Femur (tissue), 1 donor: ENCODE data around the gene ST6GALNAC4.

Experiments used
- DNase-seq: peaks from one replicate; pipeline ENCODE4 v3.0.0-alpha.2; 2017

The ST6GALNAC4 gene

DNA sequence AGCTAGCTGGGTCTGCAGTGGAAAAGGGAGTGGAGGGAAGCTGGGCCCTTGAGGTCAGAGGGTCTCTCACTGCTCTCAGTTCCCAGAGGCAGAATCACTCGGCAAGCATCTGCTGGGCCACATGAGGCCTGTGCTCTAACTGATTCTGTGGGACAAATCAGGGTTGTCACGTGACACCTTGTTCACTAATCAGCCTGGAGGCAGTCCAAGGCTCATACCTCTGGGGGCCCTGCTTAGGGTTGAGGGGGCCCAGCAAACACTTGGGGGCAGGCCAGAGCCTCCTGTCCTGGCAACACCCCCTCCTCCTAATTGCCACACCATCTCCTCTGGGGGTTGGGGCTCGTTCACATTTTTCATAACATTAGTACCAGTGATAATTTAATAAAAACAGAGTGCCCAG, 29.9 kb upstream of the ST6GALNAC4 start:
- no peak for DNase-seq

DNA sequence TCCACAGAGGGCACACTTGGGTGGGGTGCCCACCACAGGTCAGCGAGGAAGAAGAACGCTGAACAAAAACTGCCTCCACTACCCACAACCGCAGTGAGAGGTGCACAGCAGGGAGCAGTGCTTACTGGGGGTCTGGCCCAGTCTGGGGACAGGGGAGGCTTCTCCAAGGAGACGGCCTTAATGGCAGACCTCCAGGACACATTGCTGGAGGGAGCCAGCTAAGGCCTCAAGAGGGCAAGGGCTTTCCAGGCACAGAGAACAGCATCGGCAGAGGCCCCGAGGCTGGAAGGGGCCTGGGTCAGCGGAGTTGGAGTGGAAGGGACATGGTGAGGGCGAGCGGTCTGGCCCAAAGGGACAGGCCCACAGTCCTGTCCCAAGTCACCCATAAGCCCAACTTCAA, 29.1 kb upstream of the ST6GALNAC4 start:
- no peak for DNase-seq

- DNase-seq: no peak
Observed at GRCh38 chr9:127945338-127945737, 28.5 kb upstream of the ST6GALNAC4 start.

DNA sequence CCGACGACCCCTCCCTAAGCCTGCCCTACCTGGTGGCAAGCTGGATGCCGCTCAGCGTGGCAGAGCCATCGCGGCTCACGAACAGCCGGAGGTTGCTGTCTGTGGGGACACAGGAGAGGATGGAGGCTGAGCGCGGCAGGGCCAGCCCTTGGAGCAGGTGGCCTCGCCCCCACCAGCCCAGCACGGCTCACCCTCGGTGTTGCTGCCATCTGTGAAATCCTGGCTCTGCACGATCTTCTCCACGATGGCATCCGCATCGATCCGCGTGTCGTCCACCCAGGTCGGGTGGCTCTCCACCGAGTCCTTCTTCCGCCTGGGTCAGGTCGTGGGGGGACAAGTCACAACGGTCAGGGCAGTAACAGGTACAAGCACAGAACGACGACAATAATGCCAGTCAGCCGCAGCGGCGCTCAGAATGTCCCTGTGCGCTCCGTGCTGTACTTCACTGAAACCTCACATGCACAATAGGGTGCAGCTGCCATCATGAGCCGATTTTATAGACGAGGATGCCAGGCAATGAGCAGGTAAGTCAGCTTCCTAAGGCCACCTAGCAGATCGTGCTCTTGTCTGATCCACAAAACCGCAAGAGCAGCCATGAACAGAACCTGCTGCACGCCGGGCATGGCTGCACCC, 27.9 kb upstream of the ST6GALNAC4 start:
- no peak for DNase-seq

GRCh38 chr9:127943731-127944144, 26.9 kb upstream of the ST6GALNAC4 start:
- DNase-seq: peak; percentile 88

GRCh38 chr9:127943011-127943662, 26.3 kb upstream of the ST6GALNAC4 start:
- DNase-seq: no peak

DNA sequence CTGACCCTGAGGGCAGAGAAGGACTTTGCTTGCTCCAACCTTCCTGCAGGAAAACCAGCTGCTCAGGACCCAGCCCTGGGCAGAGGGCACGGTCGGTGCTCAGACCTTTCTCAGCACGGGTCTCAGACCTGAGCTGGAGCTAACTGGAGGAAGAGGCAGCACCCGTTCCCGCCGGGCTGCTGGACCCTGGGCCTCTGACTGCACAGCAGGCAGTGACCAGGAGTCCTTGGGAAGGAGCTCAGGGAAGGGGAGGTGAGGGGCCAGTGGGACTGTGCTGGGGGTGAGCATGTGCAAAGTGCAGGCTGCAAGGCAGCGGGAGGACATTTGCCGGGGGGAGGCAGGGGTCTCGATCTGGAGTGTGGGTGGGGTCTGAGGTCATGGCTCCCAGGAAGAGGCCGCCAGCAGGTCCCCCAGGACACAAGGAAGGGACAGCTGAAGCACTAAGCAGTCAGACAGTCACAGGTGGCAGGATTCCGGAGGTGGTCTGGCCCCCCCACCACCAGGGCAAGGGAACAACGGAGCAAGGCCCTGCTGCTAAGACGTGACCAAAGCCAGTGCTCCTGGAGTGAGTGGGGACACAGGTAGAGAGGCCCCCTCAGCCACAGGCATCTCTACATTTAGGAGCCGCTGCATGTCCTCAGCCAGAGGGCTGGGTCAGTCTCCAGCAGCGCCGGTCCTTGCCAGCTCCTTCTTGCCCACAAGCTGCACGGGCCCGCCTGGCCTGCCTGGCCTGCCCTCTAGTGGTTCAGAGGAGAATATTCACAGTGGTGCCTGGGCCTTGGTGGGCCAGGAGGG, 25.6 kb upstream of the ST6GALNAC4 start:
- peak; percentile 77 for DNase-seq

- DNase-seq: no peak
Observed at GRCh38 chr9:127941961-127942215, 25.0 kb upstream of the ST6GALNAC4 start.

DNA sequence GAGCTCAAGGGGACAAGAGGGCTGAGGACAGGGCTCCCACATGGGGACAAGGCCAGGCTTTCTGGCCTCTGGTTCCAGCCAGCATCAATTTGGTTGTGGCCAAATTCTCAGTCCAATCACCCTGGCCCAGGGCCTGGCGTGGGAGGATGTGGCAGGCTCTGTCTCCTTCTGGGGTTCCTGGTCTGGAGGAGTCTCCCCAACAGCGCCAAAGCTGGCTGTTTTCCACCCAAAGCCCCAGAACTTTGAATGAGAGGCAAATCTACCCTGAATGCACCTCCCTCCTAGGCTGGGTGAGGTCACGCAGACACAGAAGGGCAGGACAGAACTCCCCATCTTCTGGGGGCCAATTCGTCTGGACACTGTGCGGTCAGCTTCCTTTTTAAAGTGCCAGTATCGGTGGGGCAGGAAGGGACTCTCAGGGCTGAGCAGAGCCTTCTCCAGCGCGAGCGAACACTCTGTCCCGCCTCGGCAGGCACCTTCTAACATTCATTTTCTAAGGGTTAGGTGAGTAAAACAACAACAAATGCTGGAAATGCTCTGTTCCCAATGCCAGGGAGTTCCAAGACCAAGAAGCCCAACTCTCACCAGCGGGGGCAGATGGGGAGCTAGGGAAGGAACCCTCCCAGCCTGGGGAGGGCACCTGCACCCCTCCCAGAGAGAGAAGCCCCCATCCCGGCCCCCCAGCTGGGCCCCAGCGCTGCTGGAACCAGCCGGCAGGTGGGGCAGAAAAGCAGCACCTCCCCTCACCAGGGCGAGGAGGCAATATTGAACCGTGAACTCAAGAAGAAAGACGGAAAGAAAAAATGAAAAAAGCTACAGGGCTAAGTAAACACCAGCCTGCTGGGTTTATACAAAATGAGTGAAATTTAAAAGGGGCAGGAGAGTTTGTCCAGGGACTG, 24.5 kb upstream of the ST6GALNAC4 start:
- no peak for DNase-seq

DNA sequence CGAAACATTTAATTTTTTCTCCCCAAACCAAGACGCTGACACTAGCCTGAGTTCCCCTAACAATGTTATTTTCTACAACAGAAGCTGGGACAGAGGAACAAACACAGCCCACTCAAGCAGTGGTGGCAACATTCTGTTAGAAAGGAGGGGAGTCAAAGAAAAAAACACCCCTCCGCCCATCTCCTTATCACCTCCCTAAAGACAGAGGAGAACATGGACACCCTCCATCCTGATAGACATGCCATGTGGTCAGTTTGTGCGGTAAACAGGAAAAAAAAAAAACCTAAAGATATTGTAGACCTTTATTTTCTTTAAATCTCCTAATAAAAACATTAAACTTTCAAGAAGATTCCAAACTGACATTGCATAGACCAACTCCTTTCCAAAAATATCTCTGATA, 23.8 kb upstream of the ST6GALNAC4 start:
- no peak for DNase-seq

DNA sequence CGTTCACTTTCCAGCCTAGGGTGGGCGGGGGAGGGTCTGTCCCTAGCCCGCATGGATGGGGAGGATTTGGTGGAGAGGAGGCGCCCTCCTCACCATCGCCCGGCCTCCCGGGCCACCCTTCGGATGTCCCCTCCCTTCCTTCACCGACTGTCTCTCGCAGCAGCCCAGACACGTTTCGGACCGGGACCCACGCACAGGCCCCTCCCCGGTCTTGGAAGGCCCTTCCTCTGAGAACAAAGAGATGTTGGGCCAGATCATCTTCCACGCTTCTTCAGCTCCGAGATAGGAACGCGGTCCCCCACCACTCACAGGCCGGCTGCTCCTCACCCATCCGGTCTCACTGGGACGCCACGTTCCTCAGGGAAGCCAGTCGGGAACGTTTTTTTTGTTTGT, 21.5 kb upstream of the ST6GALNAC4 start:
- DNase-seq: no peak

DNA sequence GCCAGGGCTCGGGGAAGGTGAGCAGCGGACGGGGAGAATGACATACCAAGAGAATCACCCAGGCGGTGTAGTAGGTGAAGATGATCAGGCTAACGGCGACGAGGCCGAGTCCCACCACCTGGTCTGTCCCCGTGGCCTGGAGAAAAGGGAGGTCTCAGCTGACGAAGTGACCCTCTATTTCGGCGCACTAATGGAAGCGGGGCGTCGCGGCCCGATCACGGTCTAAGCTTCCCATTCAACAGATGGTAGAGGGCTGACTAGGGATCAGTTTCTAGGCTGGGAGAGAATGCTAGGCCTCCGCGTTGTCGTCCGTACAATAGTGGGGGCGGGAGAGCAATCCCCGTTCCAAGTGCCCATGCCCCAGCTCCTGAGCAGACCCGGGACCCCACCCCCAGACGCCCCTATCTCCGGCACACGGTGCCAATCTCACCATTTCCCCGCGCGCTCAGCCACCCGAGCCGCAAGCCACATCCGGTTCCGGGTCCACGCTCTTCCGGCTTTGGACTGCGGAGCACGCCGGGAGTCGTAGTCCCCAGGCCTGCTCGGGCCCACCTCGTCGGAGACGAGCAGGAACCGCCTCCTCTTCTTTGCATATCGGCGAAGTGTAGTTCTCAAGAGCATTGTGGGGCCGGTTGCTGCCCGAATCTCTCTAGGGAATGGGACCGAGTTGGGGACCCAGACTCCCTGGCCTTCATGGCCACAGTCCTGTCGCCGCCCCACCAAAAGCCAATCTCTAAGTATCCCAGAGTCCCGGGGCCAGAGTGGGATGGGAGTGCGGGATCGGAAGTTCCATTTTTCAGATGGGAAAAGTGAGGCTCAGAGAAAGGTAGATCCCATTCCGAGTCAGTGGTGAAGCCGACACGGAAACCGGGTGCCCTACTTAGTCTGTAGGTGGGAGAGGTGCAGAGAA, 20.8 kb upstream of the ST6GALNAC4 start, which contains the start of gene DPM2:
TSS of gene DPM2 (minus strand) at position 467 of the 910 bp plus-strand sequence. CDS start at position 433, 34 bp downstream.
- DNase-seq: peak; percentile 93

DNA sequence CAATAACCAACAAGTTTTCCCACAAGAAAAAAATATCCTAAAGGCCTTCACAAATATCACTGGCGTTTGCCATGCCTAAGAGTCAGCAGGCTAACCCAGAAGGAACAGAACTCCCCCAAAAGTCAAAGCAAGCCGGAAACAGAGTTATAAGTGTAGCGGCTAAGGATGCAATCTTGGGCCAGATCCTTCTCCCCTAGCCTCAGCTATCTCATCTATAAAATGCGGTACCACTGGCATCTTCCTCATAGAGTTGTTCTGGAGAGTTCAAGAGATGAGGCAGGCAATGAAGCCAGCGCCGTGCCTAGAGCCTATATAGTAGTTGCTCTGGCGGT, 20.2 kb upstream of the ST6GALNAC4 start:
- no peak for DNase-seq

- no peak for DNase-seq
Observed at GRCh38 chr9:127936347-127936852, 19.6 kb upstream of the ST6GALNAC4 start.

GRCh38 chr9:127935765-127936221, 19.0 kb upstream of the ST6GALNAC4 start:
- DNase-seq: no peak

DNA sequence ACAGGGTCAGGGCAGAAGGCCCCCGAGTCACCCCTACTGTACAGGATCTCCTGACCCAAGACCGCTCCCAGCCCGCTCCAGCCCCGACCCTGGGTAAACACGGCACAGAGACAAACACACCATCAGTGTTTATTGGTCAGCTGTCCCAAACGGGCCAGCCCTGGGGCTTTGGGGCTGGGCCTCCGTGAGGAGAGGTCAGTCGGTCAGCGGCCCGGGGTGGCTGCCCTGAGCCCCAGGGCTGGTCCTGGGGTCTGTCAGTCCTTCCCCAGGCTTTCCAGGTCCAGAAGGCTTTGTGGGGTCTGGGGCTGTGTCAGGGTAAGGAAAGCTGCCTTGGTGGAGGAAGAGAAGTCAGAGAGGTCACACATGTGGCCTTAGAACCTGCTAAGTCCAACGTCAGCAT, 18.1 kb upstream of the ST6GALNAC4 start:
- no peak for DNase-seq

DNA sequence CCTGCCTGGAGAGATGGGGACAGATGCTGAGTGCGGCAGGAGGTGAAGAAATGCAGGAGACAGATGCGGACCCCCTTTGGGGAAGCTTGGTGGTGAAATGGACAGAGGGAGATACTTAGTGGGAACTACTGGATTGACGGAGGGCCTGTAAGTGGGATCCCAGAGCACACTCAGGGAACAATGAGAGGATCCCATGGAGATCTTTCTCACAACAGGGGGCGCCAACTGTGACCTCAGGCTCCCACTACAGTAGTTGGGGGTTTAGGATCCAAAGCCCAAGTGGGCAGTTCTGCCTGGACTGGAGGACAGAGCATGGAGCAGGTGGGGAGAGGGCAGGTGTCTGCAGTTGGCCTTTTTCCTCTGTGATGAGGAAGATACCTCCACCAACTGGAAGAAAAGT, 17.4 kb upstream of the ST6GALNAC4 start:
- DNase-seq: no peak

DNA sequence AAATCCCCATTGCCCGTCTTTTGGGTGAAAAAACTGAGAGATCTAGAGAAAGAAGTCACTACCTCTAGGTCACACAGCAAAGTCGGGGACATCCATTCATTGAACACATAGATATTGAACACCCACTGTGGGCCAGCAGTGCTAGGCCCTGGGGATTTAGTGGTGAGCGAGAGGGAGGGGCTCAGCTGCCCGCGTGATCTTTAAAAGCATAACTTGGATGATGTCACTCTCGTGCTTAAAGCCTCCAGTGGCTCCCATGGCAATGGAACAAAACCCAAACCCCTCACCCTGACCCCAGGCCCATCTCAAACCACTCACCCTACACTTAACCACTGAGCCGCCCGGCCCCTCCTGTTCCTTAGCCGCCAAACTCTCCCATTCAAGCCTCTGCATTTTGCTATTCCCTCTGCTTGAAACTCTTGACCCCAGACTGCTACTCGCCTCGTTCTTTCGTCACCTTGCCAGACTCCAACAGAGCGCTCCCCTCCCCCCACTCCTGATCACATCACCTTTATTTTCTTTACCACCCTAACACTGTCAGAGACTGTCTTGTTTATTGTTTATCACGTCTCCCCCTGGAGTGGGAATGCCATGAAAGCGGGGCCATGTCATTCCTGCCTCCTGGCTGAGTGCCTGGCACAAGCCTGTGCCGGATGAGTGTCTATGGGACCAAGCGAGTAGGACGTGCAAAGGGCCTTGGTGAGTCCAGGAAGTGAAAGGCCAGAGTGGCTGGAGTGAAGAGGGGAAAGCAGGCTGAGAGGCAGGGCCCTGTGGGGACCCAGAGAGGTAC, 14.4 kb upstream of the ST6GALNAC4 start:
- no peak for DNase-seq

GRCh38 chr9:127930231-127931091, 13.6 kb upstream of the ST6GALNAC4 start, which contains the start of gene PIP5KL1:
PIP5KL1 (minus strand) TSS chr9:127930777; CDS start chr9:127930752, 25 bp downstream.
- peak; percentile 91 for DNase-seq

GRCh38 chr9:127929625-127929979, 12.8 kb upstream of the ST6GALNAC4 start:
- no peak for DNase-seq
